H9 (cell line): Measurements from ENCODE around the gene NR2C1. TPM values are rescaled to one million over a fixed set of nuclear protein-coding genes. Genes with fewer than 3 reads are reported as not detected.

Experiments
- DNase-seq: peaks from one replicate; pipeline ENCODE4 v3.0.0-alpha.2; 2017
- H2AFZ ChIP-seq: one replicate; pipeline ENCODE4 v1.6.1; 2013; ENCODE audit warnings: mild to moderate bottlenecking, low read length, control low read depth, moderate library complexity
- H2AK5ac ChIP-seq: 2 replicates; pipeline ENCODE4 v1.6.1; 2013; ENCODE audit warnings: low read length, control low read depth, mixed read lengths; ENCODE audit not compliant: insufficient read length
- H2BK120ac ChIP-seq: one replicate; pipeline ENCODE4 v1.6.1; 2013; ENCODE audit warnings: low read depth, mild to moderate bottlenecking, low read length, control low read depth, inconsistent platforms; ENCODE audit not compliant: poor library complexity, severe bottlenecking
- H2BK12ac ChIP-seq: 2 replicates; pipeline ENCODE4 v1.6.1; 2013; ENCODE audit warnings: low read length, control low read depth, mixed read lengths, low read depth; ENCODE audit not compliant: insufficient read length
- H2BK15ac ChIP-seq: 2 replicates; pipeline ENCODE4 v1.6.1; 2013; ENCODE audit warnings: low read depth, low read length, control low read depth
- H2BK20ac ChIP-seq: one replicate; pipeline ENCODE4 v1.6.1; 2013; ENCODE audit warnings: low read depth, mild to moderate bottlenecking, low read length, control low read depth, inconsistent platforms; ENCODE audit not compliant: poor library complexity, severe bottlenecking
- H2BK5ac ChIP-seq: 2 replicates; pipeline ENCODE4 v1.6.1; 2013; ENCODE audit warnings: low read length, control low read depth, mixed read lengths; ENCODE audit not compliant: insufficient read length
- H3K14ac ChIP-seq: 2 replicates; pipeline ENCODE4 v1.6.1; 2013; ENCODE audit warnings: low read length, control low read depth; ENCODE audit not compliant: insufficient read depth
- H3K18ac ChIP-seq: 2 replicates; pipeline ENCODE4 v1.6.1; 2013; ENCODE audit warnings: low read depth, mild to moderate bottlenecking, mixed read lengths, low read length, control low read depth; ENCODE audit not compliant: insufficient read length
- H3K23ac ChIP-seq: 2 replicates; pipeline ENCODE4 v1.6.1; 2013; ENCODE audit warnings: low read length, control low read depth, mixed read lengths, low read depth; ENCODE audit not compliant: insufficient read length
- H3K23me2 ChIP-seq: 2 replicates; pipeline ENCODE4 v1.6.1; 2013; ENCODE audit warnings: low read depth, mild to moderate bottlenecking, mixed read lengths, low read length, control low read depth; ENCODE audit not compliant: insufficient read length, poor library complexity, severe bottlenecking
- H3K27ac ChIP-seq: 2 replicates; pipeline ENCODE4 v1.5.1; 2013; ENCODE audit warnings: low read length, control low read depth, mixed read lengths, low read depth; ENCODE audit not compliant: insufficient read length
- H3K27me3 ChIP-seq: 2 replicates; pipeline ENCODE4 v1.6.1; 2013; ENCODE audit warnings: low read length, control low read depth, inconsistent platforms; ENCODE audit not compliant: insufficient read depth
- H3K4ac ChIP-seq: 2 replicates; pipeline ENCODE4 v1.6.1; 2013; ENCODE audit warnings: low read depth, mild to moderate bottlenecking, control low read depth, inconsistent platforms, low read length, moderate library complexity
- H3K4me1 ChIP-seq: 2 replicates; pipeline ENCODE4 v1.6.1; 2013; ENCODE audit warnings: low read length, control low read depth, inconsistent platforms; ENCODE audit not compliant: insufficient read depth
- H3K4me2 ChIP-seq: 2 replicates; pipeline ENCODE4 v1.6.1; 2013; ENCODE audit warnings: low read length, control low read depth, mixed read lengths; ENCODE audit not compliant: insufficient read length, insufficient read depth
- H3K56ac ChIP-seq: 2 replicates; pipeline ENCODE4 v1.6.1; 2013; ENCODE audit warnings: low read depth, mild to moderate bottlenecking, mixed read lengths, low read length, control low read depth; ENCODE audit not compliant: insufficient read length
- H3K79me1 ChIP-seq: 2 replicates; pipeline ENCODE4 v1.6.1; 2013; ENCODE audit warnings: low read depth, mild to moderate bottlenecking, moderate library complexity, low read length, control low read depth, inconsistent platforms; ENCODE audit not compliant: insufficient read depth, poor library complexity, severe bottlenecking
- H3K79me2 ChIP-seq: 2 replicates; pipeline ENCODE4 v1.6.1; 2013; ENCODE audit warnings: low read length, control low read depth, inconsistent platforms; ENCODE audit not compliant: insufficient read depth
- H3K9ac ChIP-seq: 2 replicates; pipeline ENCODE4 v1.6.1; 2013; ENCODE audit warnings: low read length, control low read depth, mixed read lengths; ENCODE audit not compliant: insufficient read length; ENCODE audit errors: extremely low read depth
- H3K9me3 ChIP-seq: one replicate; pipeline ENCODE4 v1.6.1; 2013; ENCODE audit warnings: low read depth, low read length, inconsistent platforms; ENCODE audit not compliant: control insufficient read depth
- H3T11ph ChIP-seq: one replicate; pipeline ENCODE4 v1.6.1; 2013; ENCODE audit warnings: mild to moderate bottlenecking, low read length, control low read depth, inconsistent platforms
- H4K20me1 ChIP-seq: one replicate; pipeline ENCODE4 v1.6.1; 2013; ENCODE audit not compliant: control insufficient read depth, insufficient read length, insufficient read depth
- H4K5ac ChIP-seq: 2 replicates; pipeline ENCODE4 v1.6.1; 2013; ENCODE audit warnings: low read depth, mild to moderate bottlenecking, mixed read lengths, low read length, control low read depth; ENCODE audit not compliant: insufficient read length
- H4K8ac ChIP-seq: replicated peaks from 2 replicates; pipeline ENCODE4 v1.6.1; 2013; ENCODE audit warnings: low read length, control low read depth, mixed read lengths, low read depth; ENCODE audit not compliant: insufficient read length
- H4K91ac ChIP-seq: 2 replicates; pipeline ENCODE4 v1.6.1; 2013; ENCODE audit warnings: low read depth, mild to moderate bottlenecking, moderate library complexity, mixed read lengths, low read length, control low read depth; ENCODE audit not compliant: insufficient read length
- H3K27ac Mint-ChIP-seq, 3 experiments: 2 replicates in 2 of 3; 3 replicates in 1 of 3; pipeline ENCODE4 v1.8.0; 2020 to 2021; ENCODE audit warnings: mixed read lengths in 3 of 3, mild to moderate bottlenecking in 1 of 3, moderate library complexity in 1 of 3
- H3K27me3 Mint-ChIP-seq: 2 replicates; pipeline ENCODE4 v1.8.0; 2021; ENCODE audit warnings: low read depth, mild to moderate bottlenecking, moderate library complexity, mixed read lengths
- H3K36me3 Mint-ChIP-seq, 3 experiments: 2 replicates in 2 of 3; 3 replicates in 1 of 3; pipeline ENCODE4 v1.8.0; 2020 to 2021; ENCODE audit warnings: low read depth in 3 of 3, mixed read lengths in 3 of 3; ENCODE audit not compliant: insufficient read depth in 1 of 3
- H3K4me1 Mint-ChIP-seq, 2 experiments: 2 replicates each; pipeline ENCODE4 v1.8.0; 2020; ENCODE audit warnings: mixed read lengths in 2 of 2
- H3K4me3 Mint-ChIP-seq, 2 experiments: 2 replicates in 1 of 2; 3 replicates in 1 of 2; pipeline ENCODE4 v1.8.0; 2020 to 2021; ENCODE audit warnings: mild to moderate bottlenecking in 2 of 2, mixed read lengths in 2 of 2, moderate library complexity in 1 of 2
- H3K9me3 Mint-ChIP-seq, 2 experiments: 2 replicates in 1 of 2; 3 replicates in 1 of 2; pipeline ENCODE4 v1.8.0; 2020; ENCODE audit warnings: mild to moderate bottlenecking in 2 of 2, mixed read lengths in 2 of 2, moderate library complexity in 1 of 2
- WGBS: extraction: QIAGEN DNeasy Blood & Tissue Kit; methylation state at CpG from one replicate; pipeline ENCODE4 v1.1.7; 2013; ENCODE audit warnings: missing lambda C conversion rate, low lambda C conversion rate, mixed read lengths; ENCODE audit not compliant: insufficient read length; ENCODE audit errors: extremely low coverage; 5-methylcytosine and 5-hydroxymethylcytosine counted together
- total RNA-seq: library from RNA; stranded (reverse); gene quantifications from 2 replicates; pipeline ENCODE4 v1.2.1, GENCODE V29; 2021
- TF ChIP-seq, protein P1 (sequence below): fragments of 200-600 bp; sonication (generic); conservative IDR thresholded peaks from 3 replicates; pipeline ENCODE4 v1.8.0; 2021; ENCODE audit warnings: antibody characterized with exemption, mild to moderate bottlenecking

NR2C1 gene
- total RNA-seq, 1 experiment from 2014 or later, result 47.0 TPM

DNA sequence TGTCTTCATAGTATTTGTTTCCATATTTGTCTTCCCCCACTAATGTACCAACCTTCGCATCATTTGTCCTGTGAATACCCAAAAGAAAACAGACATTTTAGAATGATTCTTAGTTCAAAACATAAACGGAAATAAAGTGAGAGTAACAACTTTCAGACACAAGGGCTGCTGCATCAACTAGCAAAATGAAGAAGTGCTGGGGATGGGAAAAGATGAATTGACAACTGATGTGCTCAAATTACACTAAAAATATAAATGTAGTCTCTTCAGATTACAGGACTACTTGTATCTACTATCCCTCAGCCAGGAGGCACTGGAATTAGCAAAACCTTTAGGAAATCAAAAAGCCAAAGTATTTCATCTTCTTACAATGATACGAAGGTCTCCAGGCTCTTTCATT, 70.7 kb downstream of the NR2C1 start:
- Histone ChIP-seq H3K23ac (no peak overlapping the region), H3K79me1 (no peaks in the 10 kb centered on the region), H2BK5ac (no peak overlapping the region), H2BK20ac (no peak overlapping the region), H3T11ph (no peak overlapping the region), H3K4ac (no peak overlapping the region), H2AK5ac (no peak overlapping the region), H4K20me1 (no peaks in the 10 kb centered on the region), H2BK12ac (no peak overlapping the region), H3K23me2 (peaks cover 4% of the 10 kb centered on the region), H3K27me3 (no peaks in the 10 kb centered on the region), H4K91ac (no peak overlapping the region), H2AFZ (no peak overlapping the region), H3K9ac (peak overlapping the region; percentile 90), H3K79me2 (no peaks in the 10 kb centered on the region; the same call in 1 of the 2 replicates), H3K4me2 (peak overlapping the region; percentile 96), H3K4me1 (no peaks in the 10 kb centered on the region), H3K9me3 (no peaks in the 10 kb centered on the region), H3K27ac (no peak overlapping the region), H4K8ac (no peak overlapping the region), H3K14ac (no peak overlapping the region), H2BK15ac (no peak overlapping the region), H3K18ac (no peak overlapping the region), H3K56ac (no peak overlapping the region), H2BK120ac (no peak overlapping the region), H4K5ac (no peak overlapping the region)
- Mint-ChIP-seq H3K36me3 (peaks cover 0 to 4% (median 3%) of the 10 kb centered on the region in 3 experiments; a peak in 3 of 7 replicates), H3K27me3 (no peaks in the 10 kb centered on the region; the same call in none of the 2 replicates), H3K9me3 (peaks cover 0 to 5% of the 10 kb centered on the region in 2 experiments; a peak in 2 of 5 replicates), H3K4me1 (peaks cover 4 to 9% of the 10 kb centered on the region in 2 experiments), H3K4me3 (peak overlapping the region; percentile 95 to 96), H3K27ac (peak overlapping the region in 2 of 3 experiments; percentile 6 to 97; a peak in 4 of 7 replicates)
- DNase-seq, result no peak
- WGBS, result no CpG with 5 or more reads among the region's 3 CpGs
- TF ChIP-seq, protein P1, sequence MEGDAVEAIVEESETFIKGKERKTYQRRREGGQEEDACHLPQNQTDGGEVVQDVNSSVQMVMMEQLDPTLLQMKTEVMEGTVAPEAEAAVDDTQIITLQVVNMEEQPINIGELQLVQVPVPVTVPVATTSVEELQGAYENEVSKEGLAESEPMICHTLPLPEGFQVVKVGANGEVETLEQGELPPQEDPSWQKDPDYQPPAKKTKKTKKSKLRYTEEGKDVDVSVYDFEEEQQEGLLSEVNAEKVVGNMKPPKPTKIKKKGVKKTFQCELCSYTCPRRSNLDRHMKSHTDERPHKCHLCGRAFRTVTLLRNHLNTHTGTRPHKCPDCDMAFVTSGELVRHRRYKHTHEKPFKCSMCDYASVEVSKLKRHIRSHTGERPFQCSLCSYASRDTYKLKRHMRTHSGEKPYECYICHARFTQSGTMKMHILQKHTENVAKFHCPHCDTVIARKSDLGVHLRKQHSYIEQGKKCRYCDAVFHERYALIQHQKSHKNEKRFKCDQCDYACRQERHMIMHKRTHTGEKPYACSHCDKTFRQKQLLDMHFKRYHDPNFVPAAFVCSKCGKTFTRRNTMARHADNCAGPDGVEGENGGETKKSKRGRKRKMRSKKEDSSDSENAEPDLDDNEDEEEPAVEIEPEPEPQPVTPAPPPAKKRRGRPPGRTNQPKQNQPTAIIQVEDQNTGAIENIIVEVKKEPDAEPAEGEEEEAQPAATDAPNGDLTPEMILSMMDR, result no peak
